ENCODE measurements around the gene EPB41L4A.

The EPB41L4A gene

DNA sequence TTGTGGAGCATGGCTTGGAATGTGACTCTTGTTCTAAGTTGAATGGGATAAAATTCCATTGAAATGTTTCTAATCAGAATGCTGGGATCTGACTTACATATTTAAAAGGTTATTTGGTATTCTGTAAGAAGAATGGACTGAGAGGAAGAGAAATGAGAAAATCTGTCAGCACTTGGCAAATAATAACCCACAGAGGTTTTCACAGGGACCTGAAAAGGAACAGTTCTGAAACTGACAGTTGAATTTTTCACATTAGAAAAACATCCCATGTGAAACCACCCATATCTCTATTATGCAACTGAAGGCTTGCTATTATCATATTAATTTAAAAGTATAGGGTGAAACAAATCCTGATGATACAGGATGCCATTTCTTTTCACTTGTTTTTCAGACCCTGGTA is 302.7 kb downstream of the EPB41L4A start:
- TF ChIP-seq, protein P1, sequence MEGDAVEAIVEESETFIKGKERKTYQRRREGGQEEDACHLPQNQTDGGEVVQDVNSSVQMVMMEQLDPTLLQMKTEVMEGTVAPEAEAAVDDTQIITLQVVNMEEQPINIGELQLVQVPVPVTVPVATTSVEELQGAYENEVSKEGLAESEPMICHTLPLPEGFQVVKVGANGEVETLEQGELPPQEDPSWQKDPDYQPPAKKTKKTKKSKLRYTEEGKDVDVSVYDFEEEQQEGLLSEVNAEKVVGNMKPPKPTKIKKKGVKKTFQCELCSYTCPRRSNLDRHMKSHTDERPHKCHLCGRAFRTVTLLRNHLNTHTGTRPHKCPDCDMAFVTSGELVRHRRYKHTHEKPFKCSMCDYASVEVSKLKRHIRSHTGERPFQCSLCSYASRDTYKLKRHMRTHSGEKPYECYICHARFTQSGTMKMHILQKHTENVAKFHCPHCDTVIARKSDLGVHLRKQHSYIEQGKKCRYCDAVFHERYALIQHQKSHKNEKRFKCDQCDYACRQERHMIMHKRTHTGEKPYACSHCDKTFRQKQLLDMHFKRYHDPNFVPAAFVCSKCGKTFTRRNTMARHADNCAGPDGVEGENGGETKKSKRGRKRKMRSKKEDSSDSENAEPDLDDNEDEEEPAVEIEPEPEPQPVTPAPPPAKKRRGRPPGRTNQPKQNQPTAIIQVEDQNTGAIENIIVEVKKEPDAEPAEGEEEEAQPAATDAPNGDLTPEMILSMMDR (IDR thresholded peaks at IDR 0.05; ENCODE audit: insufficient read depth, low read depth, low read length, missing control alignments), result no peak
- peak; percentile 68 for DNase-seq (ENCODE audit: low read depth)
- no peak overlapping the region for H3K4me3 ChIP-seq (ENCODE audit: low read depth, low read length)

- TF ChIP-seq, protein P1 (IDR thresholded peaks at IDR 0.05; ENCODE audit: insufficient read depth, low read depth, low read length, missing control alignments), result no peak
- no peak for DNase-seq (ENCODE audit: low read depth)
- H3K4me3 ChIP-seq (ENCODE audit: low read depth, low read length), result no peak overlapping the region
These were observed 305.5 kb downstream of the EPB41L4A start for GRCh38 chr5:112113565-112113964.

All from GM12865 (cell line).